ENCODE data around the gene CCDC33.

Gene CCDC33

DNA sequence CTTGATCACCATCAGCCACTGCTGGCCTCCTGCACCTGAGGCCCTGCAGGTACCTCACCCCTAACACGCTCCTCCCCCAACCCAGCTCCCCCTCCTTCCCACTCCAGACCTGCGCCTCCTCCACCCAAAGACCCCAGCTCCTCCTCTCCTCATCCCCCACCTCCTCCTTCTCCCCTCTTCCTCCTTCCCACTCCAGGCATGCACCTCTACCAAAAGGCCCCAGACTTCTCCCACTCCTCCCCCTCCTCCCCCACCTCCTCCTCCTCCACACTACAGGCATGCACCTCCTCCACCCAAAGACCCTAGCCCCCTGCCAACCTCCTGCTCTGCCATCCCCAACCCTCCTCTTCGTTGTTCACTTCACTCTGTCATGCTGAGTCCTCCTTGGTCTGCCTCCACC, 88.6 kb downstream of the CCDC33 start:
- Histone ChIP-seq H3K4me1 (ENCODE audit: low read length) (no peaks in the 10 kb centered on the region), H3K27me3 (ENCODE audit: low read depth, low read length) (no peaks in the 10 kb centered on the region), H3K4me2 (ENCODE audit: low read length) (no peak overlapping the region), H3K9ac (ENCODE audit: low read length) (no peak overlapping the region), H4K20me1 (ENCODE audit: insufficient read depth, low read length) (no peaks in the 10 kb centered on the region), H3K4me3 (ENCODE audit: low read length) (no peak overlapping the region), H3K27ac (ENCODE audit: low read length) (no peak overlapping the region), H3K9me3 (ENCODE audit: insufficient read depth, low read length) (no peaks in the 10 kb centered on the region), H3K36me3 (replicated peaks; ENCODE audit: low read depth, low read length) (no peaks in the 10 kb centered on the region), H2AFZ (ENCODE audit: low read depth, low read length) (no peak overlapping the region), H3K79me2 (ENCODE audit: low read length) (no peaks in the 10 kb centered on the region)
- no peak for TF ChIP-seq EZH2phosphoT487 (IDR thresholded peaks at IDR 0.05; ENCODE audit: low read depth)
- no peak for TF ChIP-seq CTCF (IDR thresholded peaks at IDR 0.05; ENCODE audit: low read depth, low read length)

DNA sequence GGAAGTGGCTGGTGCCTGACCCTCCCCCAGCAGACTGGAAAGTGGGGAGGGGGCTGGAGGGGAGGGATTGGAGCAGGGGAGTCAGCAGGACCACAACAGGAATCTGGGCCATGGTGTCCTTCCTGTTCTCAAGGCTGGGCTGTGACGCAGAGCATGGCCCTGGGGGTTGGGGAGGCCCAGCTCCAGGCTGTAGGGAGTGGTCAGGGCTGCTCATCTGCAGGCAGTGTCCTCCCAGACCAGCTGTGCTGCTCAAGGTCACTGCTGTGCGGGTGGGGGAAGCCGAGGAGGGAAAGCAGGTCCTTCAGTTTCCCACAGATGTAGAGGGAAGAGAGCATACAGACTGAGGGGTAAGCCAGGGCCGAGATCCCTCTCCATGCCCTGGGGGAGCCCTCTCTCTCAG, 90.6 kb downstream of the CCDC33 start:
- Histone ChIP-seq H3K9ac (ENCODE audit: low read length) (no peak overlapping the region), H3K4me3 (ENCODE audit: low read length) (no peak overlapping the region), H3K27ac (ENCODE audit: low read length) (no peak overlapping the region), H3K4me1 (ENCODE audit: low read length) (no peaks in the 10 kb centered on the region), H3K36me3 (replicated peaks; ENCODE audit: low read depth, low read length) (no peaks in the 10 kb centered on the region), H3K79me2 (ENCODE audit: low read length) (no peaks in the 10 kb centered on the region), H2AFZ (ENCODE audit: low read depth, low read length) (no peak overlapping the region), H4K20me1 (ENCODE audit: insufficient read depth, low read length) (no peaks in the 10 kb centered on the region), H3K27me3 (ENCODE audit: low read depth, low read length) (no peaks in the 10 kb centered on the region), H3K9me3 (ENCODE audit: insufficient read depth, low read length) (no peaks in the 10 kb centered on the region), H3K4me2 (ENCODE audit: low read length) (no peak overlapping the region)
- TF ChIP-seq EZH2phosphoT487 (IDR thresholded peaks at IDR 0.05; ENCODE audit: low read depth) = no peak
- TF ChIP-seq CTCF (IDR thresholded peaks at IDR 0.05; ENCODE audit: low read depth, low read length) = no peak

DNA sequence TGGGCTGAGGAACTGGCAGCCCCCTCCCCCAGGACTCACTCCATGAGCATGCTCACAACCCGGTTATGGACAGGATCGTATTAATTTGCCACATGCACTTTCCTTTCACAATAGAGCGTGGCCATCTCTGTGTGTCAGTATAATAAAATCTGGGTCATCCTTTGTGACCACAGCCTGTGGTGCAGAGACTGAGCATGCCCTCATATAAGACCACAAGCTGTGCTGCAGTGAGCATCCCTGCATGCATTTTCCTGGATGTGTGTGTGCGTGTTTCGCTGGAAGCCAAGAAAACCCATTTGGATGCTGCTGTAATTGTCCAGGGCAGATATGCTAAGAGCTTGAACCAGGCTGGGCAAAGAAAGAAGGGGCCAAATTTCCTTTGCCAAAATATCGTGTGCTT, 91.6 kb downstream of the CCDC33 start:
- H3K79me2 ChIP-seq (ENCODE audit: low read length) = no peaks in the 10 kb centered on the region
- H3K4me2 ChIP-seq (ENCODE audit: low read length) = no peak overlapping the region
- TF ChIP-seq CTCF (IDR thresholded peaks at IDR 0.05; ENCODE audit: low read depth, low read length) = no peak
- no peak for TF ChIP-seq EZH2phosphoT487 (IDR thresholded peaks at IDR 0.05; ENCODE audit: low read depth)
- no peaks in the 10 kb centered on the region for H3K4me1 ChIP-seq (ENCODE audit: low read length)
- H3K36me3 ChIP-seq (replicated peaks; ENCODE audit: low read depth, low read length) = no peaks in the 10 kb centered on the region
- no peaks in the 10 kb centered on the region for H3K27me3 ChIP-seq (ENCODE audit: low read depth, low read length)
- H3K9me3 ChIP-seq (ENCODE audit: insufficient read depth, low read length) = no peaks in the 10 kb centered on the region
- no peak overlapping the region for H2AFZ ChIP-seq (ENCODE audit: low read depth, low read length)
- no peak overlapping the region for H3K27ac ChIP-seq (ENCODE audit: low read length)
- H3K9ac ChIP-seq (ENCODE audit: low read length) = no peak overlapping the region
- no peaks in the 10 kb centered on the region for H4K20me1 ChIP-seq (ENCODE audit: insufficient read depth, low read length)
- H3K4me3 ChIP-seq (ENCODE audit: low read length) = no peak overlapping the region

GRCh38 chr15:74328331-74329056, 92.4 kb downstream of the CCDC33 start:
- Histone ChIP-seq H3K9me3 (ENCODE audit: insufficient read depth, low read length) (no peaks in the 10 kb centered on the region), H3K9ac (ENCODE audit: low read length) (no peak overlapping the region), H3K79me2 (ENCODE audit: low read length) (no peaks in the 10 kb centered on the region), H3K4me1 (ENCODE audit: low read length) (no peaks in the 10 kb centered on the region), H3K4me3 (ENCODE audit: low read length) (no peak overlapping the region), H3K36me3 (replicated peaks; ENCODE audit: low read depth, low read length) (no peaks in the 10 kb centered on the region), H3K4me2 (ENCODE audit: low read length) (no peak overlapping the region), H2AFZ (ENCODE audit: low read depth, low read length) (no peak overlapping the region), H4K20me1 (ENCODE audit: insufficient read depth, low read length) (no peaks in the 10 kb centered on the region), H3K27ac (ENCODE audit: low read length) (no peak overlapping the region), H3K27me3 (ENCODE audit: low read depth, low read length) (no peaks in the 10 kb centered on the region)
- no peak for TF ChIP-seq CTCF (IDR thresholded peaks at IDR 0.05; ENCODE audit: low read depth, low read length)
- no peak for TF ChIP-seq EZH2phosphoT487 (IDR thresholded peaks at IDR 0.05; ENCODE audit: low read depth)

All from OCI-LY3 (cell line).